H7 (cell line): ENCODE data around the gene SYNM. TPM values are rescaled to one million over a fixed set of nuclear protein-coding genes. Genes with fewer than 3 reads are reported as not detected.

ENCODE experiments used
- DNase-seq: peaks from one replicate; pipeline ENCODE4 v3.0.0; 2012
- H3K27me3 ChIP-seq: 2 replicates; pipeline ENCODE4 v1.6.0; 2011; ENCODE audit warnings: mild to moderate bottlenecking, low read length; ENCODE audit not compliant: control insufficient read depth, insufficient read depth
- H3K36me3 ChIP-seq: replicated peaks from 2 replicates; pipeline ENCODE4 v1.5.1; 2011; ENCODE audit warnings: low read length; ENCODE audit not compliant: control insufficient read depth, insufficient read depth
- H3K4me3 ChIP-seq: 2 replicates; pipeline ENCODE4 v1.5.1; 2011; ENCODE audit warnings: low read depth, mild to moderate bottlenecking, control low read depth, low read length, moderate library complexity; ENCODE audit not compliant: insufficient read depth
- total RNA-seq: library from RNA; depleted of rRNA; stranded (reverse); fragments of >200 nt; shearing (Covaris generic); gene quantifications from 2 replicates; pipeline ENCODE4 v1.2.3, GENCODE V29; 2014

SYNM gene
- total RNA-seq, 1 experiment from 2014 or later, result 2.8 TPM

DNA sequence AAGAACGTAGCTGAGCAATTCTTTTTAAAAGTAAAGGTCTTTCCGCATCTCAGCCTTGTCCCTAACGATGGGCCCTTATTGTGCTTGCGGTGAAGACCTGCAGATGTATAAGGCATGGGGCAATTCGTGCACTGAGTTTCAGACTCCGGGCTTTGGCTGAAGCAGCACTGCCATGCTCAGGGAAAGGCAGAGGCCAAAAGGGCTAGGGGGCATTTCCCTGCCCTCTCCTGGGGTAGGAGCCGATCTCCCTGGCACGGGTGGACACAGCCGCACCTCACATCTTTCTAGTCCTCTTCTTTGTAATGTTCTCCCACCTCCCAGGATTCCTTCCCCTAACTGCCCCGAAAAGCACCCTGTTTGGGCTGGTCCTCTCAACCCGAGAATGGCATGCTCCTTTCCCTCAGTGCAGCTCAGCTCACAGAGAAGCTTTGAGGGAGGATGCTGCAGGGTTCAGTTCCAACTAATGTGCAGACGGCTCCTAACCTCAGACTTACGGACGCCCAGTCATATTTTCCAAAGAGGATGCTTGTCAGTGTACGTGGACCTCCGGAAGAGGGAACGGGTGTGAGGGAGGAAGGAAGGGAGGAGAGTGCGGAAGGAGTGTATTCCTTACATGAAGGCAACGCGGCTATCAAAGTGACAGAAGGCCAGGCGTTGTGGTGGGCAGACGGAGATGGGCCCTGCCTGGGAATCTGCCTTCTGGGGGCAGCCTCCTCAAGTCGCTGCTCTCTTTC lies 61.2 kb downstream of the SYNM start:
- Histone ChIP-seq H3K4me3 (no peak overlapping the region), H3K36me3 (no peaks in the 10 kb centered on the region; the same call in 1 of the 2 replicates), H3K27me3 (no peaks in the 10 kb centered on the region)
- no peak for DNase-seq

GRCh38 chr15:99167201-99167600 lies 62.3 kb downstream of the SYNM start:
- Histone ChIP-seq H3K4me3 (no peak overlapping the region), H3K36me3 (no peaks in the 10 kb centered on the region; the same call in 1 of the 2 replicates), H3K27me3 (no peaks in the 10 kb centered on the region)
- no peak for DNase-seq

- Histone ChIP-seq H3K27me3 (no peaks in the 10 kb centered on the region), H3K36me3 (no peaks in the 10 kb centered on the region; the same call in 1 of the 2 replicates), H3K4me3 (no peak overlapping the region)
- DNase-seq, result no peak
These were observed 62.8 kb downstream of the SYNM start for GRCh38 chr15:99167640-99168039.

GRCh38 chr15:99168601-99169580 lies 64.0 kb downstream of the SYNM start:
- DNase-seq, result no peak

DNA sequence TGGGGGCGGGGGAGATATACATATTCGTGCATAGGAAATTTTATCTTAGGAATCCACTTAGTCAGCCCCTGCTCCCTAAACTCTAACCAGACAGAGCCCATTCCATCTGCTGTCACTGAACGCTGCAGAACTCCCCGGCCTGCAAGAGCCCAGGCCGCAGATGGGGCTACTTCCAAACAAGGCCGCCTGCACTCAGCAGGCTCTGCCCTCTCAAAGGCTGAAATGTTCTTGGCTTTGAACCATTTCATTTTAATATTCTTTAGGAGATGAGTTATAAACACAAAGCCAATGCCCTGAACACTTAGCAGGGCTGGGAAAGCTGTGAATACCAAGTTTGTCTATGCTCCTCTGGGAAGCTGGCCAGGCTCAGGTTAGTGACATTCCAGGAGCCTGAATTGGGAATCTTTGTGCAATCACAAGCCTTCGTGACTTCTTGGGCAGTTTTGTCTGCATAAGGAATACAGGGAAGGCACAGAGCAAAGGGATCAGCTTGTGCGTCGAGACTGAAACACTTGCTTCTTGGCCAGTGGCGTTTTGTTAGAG lies 65.0 kb downstream of the SYNM start:
- Histone ChIP-seq H3K4me3 (no peak overlapping the region), H3K36me3 (no peaks in the 10 kb centered on the region; the same call in 1 of the 2 replicates), H3K27me3 (no peaks in the 10 kb centered on the region)
- DNase-seq, result no peak

More at GRCh38 chr15:99168601-99169580, 64.0 kb downstream of the SYNM start:
- no peaks in the 10 kb centered on the region for H3K27me3 ChIP-seq
- H3K36me3 ChIP-seq, result no peaks in the 10 kb centered on the region; the same call in 1 of the 2 replicates
- no peak overlapping the region for H3K4me3 ChIP-seq

DNA sequence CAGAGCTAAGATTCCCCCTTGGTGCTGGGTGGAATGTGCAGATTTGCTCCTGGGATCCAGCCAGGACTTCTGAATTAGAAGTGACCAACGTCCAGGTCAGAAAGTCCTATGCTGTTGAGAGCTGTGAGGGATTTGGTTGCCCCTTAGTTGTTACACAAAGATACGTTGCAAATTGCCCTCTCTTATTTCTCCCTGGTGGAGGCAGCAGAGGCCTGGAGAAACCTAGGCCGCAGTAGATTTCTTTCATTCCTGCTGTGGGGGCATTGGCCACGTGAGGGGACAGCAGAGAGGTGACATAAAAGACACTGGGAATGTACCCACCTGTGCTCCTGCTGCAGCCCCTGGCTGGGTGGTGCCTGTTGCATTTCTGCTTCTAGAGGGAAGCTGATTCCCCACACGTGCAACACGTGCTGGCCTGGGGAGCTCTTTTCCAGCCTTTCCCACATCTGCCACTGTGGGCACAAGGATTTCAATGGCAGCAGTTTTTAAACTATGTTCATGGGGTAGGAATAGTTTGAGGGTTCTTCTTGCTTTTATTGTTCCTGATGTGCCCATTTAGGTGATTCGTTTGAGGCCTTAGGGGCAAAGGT lies 65.7 kb downstream of the SYNM start:
- Histone ChIP-seq H3K36me3 (no peaks in the 10 kb centered on the region; the same call in 1 of the 2 replicates), H3K27me3 (no peaks in the 10 kb centered on the region), H3K4me3 (no peak overlapping the region)
- DNase-seq, result no peak

DNA sequence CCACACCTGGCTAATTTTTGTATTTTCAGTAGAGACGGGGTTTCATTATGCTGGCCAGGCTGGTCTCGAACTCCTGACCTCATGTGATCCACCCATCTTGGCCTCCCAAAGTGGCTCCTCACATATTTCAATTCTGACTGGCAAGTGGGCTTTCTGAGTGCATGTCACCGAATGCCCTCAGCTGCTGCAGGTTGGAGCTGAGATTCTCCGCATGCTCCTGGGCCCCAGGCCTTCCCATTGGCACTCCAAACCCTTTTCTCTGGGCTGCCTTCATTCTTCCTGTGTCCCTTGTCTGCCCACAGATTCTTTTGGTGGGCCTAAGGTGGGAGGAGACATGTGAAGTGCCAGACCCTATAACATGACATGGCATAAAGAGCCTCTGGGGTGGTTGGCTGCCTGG lies 67.3 kb downstream of the SYNM start:
- DNase-seq, result no peak
- Histone ChIP-seq H3K36me3 (no peaks in the 10 kb centered on the region; the same call in 1 of the 2 replicates), H3K4me3 (no peak overlapping the region), H3K27me3 (no peaks in the 10 kb centered on the region)

DNA sequence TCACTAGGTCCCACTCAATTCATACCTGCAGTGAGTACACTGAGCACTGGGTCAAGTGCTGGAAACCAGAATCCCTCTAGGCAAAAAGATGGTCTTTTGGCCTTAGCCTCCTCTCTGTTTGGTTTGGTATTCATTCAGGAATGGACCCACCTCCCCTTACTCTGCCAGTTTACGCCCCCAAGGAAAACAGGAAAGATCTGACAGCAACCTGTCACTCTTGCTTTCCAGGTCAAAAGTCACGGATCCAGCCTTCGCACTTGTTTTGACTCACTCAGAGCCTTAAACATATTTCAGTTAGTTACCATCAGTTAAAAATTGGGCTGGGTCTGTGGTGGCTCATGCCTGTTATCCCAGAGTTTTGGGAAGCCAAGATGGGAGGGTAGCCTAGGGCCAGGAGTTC lies 68.1 kb downstream of the SYNM start:
- Histone ChIP-seq H3K36me3 (no peaks in the 10 kb centered on the region; the same call in 1 of the 2 replicates), H3K27me3 (no peaks in the 10 kb centered on the region), H3K4me3 (no peak overlapping the region)
- no peak for DNase-seq

GRCh38 chr15:99174567-99175395 lies 69.9 kb downstream of the SYNM start:
- no peaks in the 10 kb centered on the region; the same call in 1 of the 2 replicates for H3K36me3 ChIP-seq
- DNase-seq, result no peak
- H3K27me3 ChIP-seq, result no peaks in the 10 kb centered on the region
- H3K4me3 ChIP-seq, result no peak overlapping the region

DNA sequence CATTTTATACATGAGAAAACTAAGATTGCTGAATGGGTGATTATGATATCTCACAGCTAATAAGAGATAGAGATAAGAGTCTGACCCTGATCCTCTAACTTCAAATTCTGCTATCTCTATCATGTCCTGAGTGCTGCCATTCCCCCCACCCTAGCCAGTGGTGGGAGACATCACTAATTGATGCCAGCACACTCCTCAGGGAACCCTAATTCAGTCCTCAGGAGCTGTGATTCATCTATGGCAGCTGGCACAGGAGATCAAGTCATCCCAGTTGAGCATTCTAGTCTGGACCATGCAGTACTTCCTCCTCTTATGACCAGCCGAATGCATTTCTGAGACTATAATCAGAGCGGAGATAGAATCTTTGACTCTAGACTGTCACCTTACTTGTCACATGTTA lies 71.9 kb downstream of the SYNM start:
- H3K36me3 ChIP-seq, result no peaks in the 10 kb centered on the region; the same call in 1 of the 2 replicates
- DNase-seq, result no peak
- H3K27me3 ChIP-seq, result no peaks in the 10 kb centered on the region
- no peak overlapping the region for H3K4me3 ChIP-seq

DNA sequence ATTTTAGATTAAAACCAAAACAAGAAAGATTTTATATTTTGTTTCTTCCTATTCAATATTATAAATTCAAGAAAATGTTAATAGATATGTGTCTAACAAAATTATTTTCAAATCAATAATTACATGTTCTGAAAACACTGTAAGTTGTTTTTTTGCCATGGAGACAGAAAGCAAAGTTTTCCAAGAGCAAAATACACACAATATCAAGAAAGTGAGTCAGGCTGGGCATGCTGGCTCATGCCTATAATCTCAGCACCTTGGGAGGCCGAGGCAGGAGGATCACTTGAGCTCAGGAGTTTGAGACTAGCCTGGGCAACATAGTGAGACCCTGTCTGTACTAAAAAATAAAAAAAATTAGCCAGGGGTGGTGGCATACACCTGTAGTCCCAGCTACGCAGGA lies 72.8 kb downstream of the SYNM start:
- Histone ChIP-seq H3K4me3 (no peak overlapping the region), H3K27me3 (no peaks in the 10 kb centered on the region), H3K36me3 (no peaks in the 10 kb centered on the region; the same call in 1 of the 2 replicates)
- no peak for DNase-seq

GRCh38 chr15:99180086-99180963 lies 75.4 kb downstream of the SYNM start:
- Histone ChIP-seq H3K36me3 (no peaks in the 10 kb centered on the region; the same call in 1 of the 2 replicates), H3K4me3 (no peak overlapping the region), H3K27me3 (no peaks in the 10 kb centered on the region)
- DNase-seq, result no peak

GRCh38 chr15:99180964-99181306 lies 76.1 kb downstream of the SYNM start:
- Histone ChIP-seq H3K4me3 (no peak overlapping the region), H3K27me3 (no peaks in the 10 kb centered on the region), H3K36me3 (no peaks in the 10 kb centered on the region; the same call in 1 of the 2 replicates)
- DNase-seq, result no peak
